ENCODE data around the gene ASZ1.
"Not testable (repeated sequence)": the region's sequence is repeated elsewhere in the genome, so short reads cannot be mapped to it uniquely, and the experiment has no call there.

Gene ASZ1

GRCh38 chr7:117427258-117427701, at the start of gene ASZ1:
ASZ1 (minus strand) TSS chr7:117427493; CDS start chr7:117427460, 33 bp downstream.
- no peak for DNase-seq (ENCODE audit: low read depth in 2 of 2)

GRCh38 chr7:117476557-117477215, 49.4 kb upstream of the ASZ1 start:
- DNase-seq (ENCODE audit: low read depth in 2 of 2): no peak

- no peak for DNase-seq (ENCODE audit: low read depth in 2 of 2)
Measured at GRCh38 chr7:117472335-117472734, 45.0 kb upstream of the ASZ1 start.

GRCh38 chr7:117470777-117471176, 43.5 kb upstream of the ASZ1 start:
- DNase-seq (ENCODE audit: low read depth in 2 of 2): no peak

GRCh38 chr7:117468174-117468573, 40.9 kb upstream of the ASZ1 start:
- DNase-seq (ENCODE audit: low read depth in 2 of 2): no peak

- not testable (repeated sequence) for DNase-seq (ENCODE audit: low read depth in 2 of 2)
Measured at GRCh38 chr7:117460815-117461214, 33.5 kb upstream of the ASZ1 start.

GRCh38 chr7:117459735-117460134, 32.4 kb upstream of the ASZ1 start:
- no peak for DNase-seq (ENCODE audit: low read depth in 2 of 2)

GRCh38 chr7:117458977-117459583, 31.8 kb upstream of the ASZ1 start:
- DNase-seq (ENCODE audit: low read depth in 2 of 2): no peak

- no peak for DNase-seq (ENCODE audit: low read depth in 2 of 2)
Measured at GRCh38 chr7:117448655-117449054, 21.4 kb upstream of the ASZ1 start.

GRCh38 chr7:117446220-117446815, 19.0 kb upstream of the ASZ1 start:
- no peak for DNase-seq (ENCODE audit: low read depth in 2 of 2)

- no peak for DNase-seq (ENCODE audit: low read depth in 2 of 2)
Measured at GRCh38 chr7:117445206-117445605, 17.9 kb upstream of the ASZ1 start.

- DNase-seq (ENCODE audit: low read depth in 2 of 2): no peak
Measured at GRCh38 chr7:117444646-117445045, 17.4 kb upstream of the ASZ1 start.

GRCh38 chr7:117435475-117436043, 8.3 kb upstream of the ASZ1 start:
- no peak for DNase-seq (ENCODE audit: low read depth in 2 of 2)

- DNase-seq (ENCODE audit: low read depth in 2 of 2): no peak
Measured at GRCh38 chr7:117424090-117424829, 3.0 kb downstream of the ASZ1 start.

GRCh38 chr7:117414591-117414990, 12.7 kb downstream of the ASZ1 start:
- DNase-seq (ENCODE audit: low read depth in 2 of 2): not testable (repeated sequence)

GRCh38 chr7:117412946-117413559, 14.2 kb downstream of the ASZ1 start:
- no peak for DNase-seq (ENCODE audit: low read depth in 2 of 2)

GRCh38 chr7:117412390-117412789, 14.9 kb downstream of the ASZ1 start:
- no peak for DNase-seq (ENCODE audit: low read depth in 2 of 2)

GRCh38 chr7:117411539-117411938, 15.8 kb downstream of the ASZ1 start:
- no peak for DNase-seq (ENCODE audit: low read depth in 2 of 2)

- DNase-seq (ENCODE audit: low read depth in 2 of 2): no peak
Measured at GRCh38 chr7:117408831-117409230, 18.5 kb downstream of the ASZ1 start.

GRCh38 chr7:117405519-117405918, 21.8 kb downstream of the ASZ1 start:
- no peak for DNase-seq (ENCODE audit: low read depth in 2 of 2)

- no peak for DNase-seq (ENCODE audit: low read depth in 2 of 2)
Measured at GRCh38 chr7:117403737-117404136, 23.6 kb downstream of the ASZ1 start.

- DNase-seq (ENCODE audit: low read depth in 2 of 2): no peak
Measured at GRCh38 chr7:117402109-117402508, 25.2 kb downstream of the ASZ1 start.
